Fibroblast of upper back skin (primary cell): ENCODE results near the gene WASHC3.

Experiments
- DNase-seq: peaks from one replicate; pipeline ENCODE4 v3.0.0-alpha.2; 2013

Gene WASHC3

DNA sequence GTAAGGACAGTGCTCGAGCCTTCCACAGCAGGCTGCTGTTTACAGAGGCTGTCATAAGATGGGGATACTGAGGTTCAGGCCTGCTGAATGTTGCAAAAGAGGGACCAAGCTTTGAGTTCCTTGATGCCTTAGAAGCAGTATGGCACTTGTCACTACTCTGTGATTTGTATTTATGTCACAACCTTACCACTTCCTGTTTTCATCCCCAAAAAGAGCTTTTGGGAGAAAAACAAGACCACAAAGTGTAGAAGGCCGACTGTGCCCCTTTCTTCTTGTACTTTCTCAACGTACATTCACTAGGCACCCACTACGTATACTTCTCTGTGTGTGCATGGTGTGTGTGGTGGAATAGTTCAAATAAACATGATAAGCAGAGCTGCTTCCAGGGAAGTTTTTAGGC lies 94.3 kb downstream of the WASHC3 start:
- no peak for DNase-seq

DNA sequence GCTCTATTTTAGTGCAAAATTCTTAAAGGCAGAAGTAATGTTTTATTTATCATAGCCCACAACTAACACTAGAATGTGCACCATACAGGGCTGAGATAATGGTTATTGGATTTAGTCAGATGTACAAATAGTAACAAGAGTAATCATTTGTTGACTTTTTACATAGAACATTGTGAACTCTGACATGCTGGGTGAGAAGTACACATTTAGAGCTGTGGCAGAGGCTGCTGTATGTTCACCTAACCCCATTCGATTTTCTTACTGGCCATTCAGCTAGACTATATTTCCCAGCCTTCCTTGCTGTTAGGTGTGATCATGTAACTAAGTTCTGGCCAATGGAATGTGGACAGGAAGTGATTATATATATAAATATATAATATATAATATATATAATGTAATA lies 95.3 kb downstream of the WASHC3 start:
- no peak for DNase-seq

GRCh38 chr12:101963697-101964096 lies 98.1 kb downstream of the WASHC3 start:
- no peak for DNase-seq
